GM19025 (cell line): ENCODE data around the gene DOCK1.

ENCODE experiments used
- ATAC-seq: cut with Tn5 transposase; IDR thresholded peaks from one replicate; pipeline ENCODE4 v1.9.1; 2021; ENCODE audit warnings: mild to moderate bottlenecking, low read depth, moderate library complexity; ENCODE audit not compliant: unreplicated experiment

The DOCK1 gene

GRCh38 chr10:127428385-127428980 is 523.3 kb downstream of the DOCK1 start:
- no peak for ATAC-seq

DNA sequence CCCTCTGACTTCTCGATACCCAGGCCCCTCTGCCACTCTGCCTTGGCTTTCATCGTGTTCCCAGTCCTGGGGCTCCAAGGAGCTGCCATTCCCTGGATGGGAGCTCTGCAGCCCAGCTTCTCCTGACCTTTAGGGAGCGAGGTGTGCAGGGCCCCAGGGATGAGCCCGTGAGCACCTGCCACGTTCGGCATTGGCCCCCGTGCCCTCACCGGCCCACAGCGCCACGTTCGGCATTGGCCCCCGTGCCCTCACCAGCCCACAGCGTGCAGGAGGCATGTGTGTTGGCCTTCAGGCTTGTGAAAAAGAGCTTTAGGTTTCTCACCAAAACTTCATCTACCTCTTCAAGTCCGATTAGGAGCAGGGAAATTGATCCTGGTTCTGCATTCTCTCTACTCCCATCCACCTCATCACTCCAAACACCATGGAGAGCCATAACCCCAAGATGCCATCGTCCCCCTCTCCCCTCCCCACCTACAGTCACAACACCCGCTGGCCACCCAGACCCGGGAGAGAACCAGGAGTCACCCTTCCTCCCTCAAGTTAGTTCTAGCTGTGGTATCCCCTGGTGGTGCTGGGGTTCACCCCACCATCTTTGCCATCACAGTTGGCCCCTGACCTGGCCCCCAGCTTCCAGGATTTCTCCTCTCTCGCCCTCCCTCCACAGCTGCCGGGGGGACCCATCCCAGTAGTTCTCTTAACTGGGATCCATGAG is 524.5 kb downstream of the DOCK1 start:
- no peak for ATAC-seq

GRCh38 chr10:127431525-127431924 is 526.3 kb downstream of the DOCK1 start:
- no peak for ATAC-seq

GRCh38 chr10:127434006-127434405 is 528.8 kb downstream of the DOCK1 start:
- no peak for ATAC-seq

- ATAC-seq: no peak
Observed at GRCh38 chr10:127435246-127435645, 530.0 kb downstream of the DOCK1 start.

DNA sequence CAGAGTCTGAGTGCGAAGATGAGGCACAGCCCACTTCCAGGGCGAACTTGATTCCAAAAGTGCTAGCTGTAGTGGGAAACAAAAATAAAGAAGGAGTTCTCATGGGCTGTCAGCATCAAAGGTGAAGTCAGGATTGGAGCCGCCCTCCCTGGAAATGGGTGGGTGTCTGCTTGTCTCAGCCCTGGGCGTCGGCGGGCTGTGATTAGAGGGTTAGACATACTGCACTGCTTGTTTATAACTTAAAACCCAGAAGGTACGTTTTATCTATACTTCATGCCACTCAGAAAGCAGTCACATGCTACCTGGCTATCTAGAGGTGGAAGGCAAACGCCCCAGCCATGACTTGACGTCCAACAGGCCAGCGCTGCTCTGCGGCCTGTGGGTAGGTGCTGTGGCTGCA is 535.1 kb downstream of the DOCK1 start:
- ATAC-seq: no peak

DNA sequence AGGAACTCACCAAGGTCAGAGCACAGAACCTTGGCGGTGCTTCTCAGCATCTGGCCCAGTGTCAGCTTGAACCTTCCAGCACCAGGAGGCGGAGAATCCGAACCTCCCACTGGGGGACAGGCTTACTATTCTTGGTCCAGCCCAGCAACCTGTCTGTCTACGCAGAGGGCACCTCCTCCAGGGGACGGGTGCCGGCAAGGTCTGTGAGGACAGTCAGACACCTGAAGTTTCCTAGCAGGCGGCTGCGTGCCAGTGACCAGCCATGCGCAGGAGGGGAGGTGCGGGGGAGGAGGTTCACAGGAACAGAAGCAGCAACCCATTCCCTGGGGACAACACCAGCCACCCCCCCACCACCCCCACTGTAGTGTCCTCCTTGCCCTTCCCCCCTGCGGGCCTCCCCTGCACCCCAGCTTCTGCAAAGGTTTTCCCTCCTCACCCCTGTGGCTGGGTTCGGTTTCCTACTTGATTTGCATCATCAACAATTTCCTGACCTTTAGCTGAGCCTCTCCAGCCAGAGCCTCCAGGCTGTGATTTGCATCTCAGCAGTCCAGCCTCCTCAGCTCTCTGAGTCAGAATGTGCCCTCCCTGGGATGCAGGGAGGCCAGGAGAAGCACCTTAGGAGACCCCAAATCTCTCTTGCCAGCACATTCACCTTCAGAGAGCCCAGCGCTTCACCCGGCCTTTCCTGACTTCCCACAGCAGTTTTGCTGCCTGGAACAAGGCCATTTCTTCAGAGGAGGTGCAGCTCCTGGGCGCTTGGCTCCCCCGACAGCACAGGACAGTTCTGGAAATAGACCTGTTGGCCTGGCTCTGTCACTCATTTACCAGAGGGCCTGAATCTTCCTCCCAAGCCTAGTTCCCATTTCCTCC is 536.4 kb downstream of the DOCK1 start:
- no peak for ATAC-seq

DNA sequence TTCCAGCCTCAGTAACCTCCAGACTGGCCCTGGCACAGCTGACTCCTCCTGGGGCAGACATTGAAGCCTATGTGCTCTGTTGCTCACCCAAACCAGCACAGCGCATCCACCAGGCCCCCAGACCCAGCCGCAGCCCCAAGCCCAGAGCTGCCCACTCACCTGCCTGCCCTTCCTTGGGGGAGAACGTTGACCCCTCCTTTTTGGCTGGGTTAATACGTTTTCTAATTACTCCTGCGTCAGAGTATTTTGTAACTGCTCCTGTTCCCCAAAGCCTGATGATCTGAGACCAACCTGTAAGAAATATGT is 536.9 kb downstream of the DOCK1 start:
- ATAC-seq: no peak

GRCh38 chr10:127444155-127444554 is 538.9 kb downstream of the DOCK1 start:
- ATAC-seq: no peak

DNA sequence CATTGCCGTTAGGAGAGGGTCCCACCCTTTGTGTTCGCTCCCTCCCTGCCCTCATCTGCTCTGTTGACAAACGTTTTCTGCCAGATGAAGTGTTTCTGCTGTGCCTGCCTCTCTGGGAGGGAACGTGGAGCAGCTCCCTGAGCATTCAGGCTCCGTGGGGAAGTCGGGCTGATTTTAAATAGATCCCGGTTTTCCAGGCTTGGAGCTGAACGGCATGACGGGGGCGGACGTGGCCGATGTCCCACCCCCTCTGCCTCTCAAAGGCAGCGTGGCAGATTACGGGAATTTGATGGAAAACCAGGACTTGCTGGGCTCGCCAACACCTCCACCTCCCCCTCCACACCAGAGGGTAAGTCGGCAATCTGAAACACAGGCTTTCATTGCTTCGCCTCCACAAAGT is 542.0 kb downstream of the DOCK1 start:
- ATAC-seq: no peak

GRCh38 chr10:127449490-127449889 is 544.3 kb downstream of the DOCK1 start:
- no peak for ATAC-seq

GRCh38 chr10:127450644-127451043 is 545.4 kb downstream of the DOCK1 start:
- ATAC-seq: no peak

- no peak for ATAC-seq
Observed at GRCh38 chr10:127451628-127452027, 546.4 kb downstream of the DOCK1 start.

GRCh38 chr10:127452568-127452967 is 547.3 kb downstream of the DOCK1 start:
- ATAC-seq: no peak

DNA sequence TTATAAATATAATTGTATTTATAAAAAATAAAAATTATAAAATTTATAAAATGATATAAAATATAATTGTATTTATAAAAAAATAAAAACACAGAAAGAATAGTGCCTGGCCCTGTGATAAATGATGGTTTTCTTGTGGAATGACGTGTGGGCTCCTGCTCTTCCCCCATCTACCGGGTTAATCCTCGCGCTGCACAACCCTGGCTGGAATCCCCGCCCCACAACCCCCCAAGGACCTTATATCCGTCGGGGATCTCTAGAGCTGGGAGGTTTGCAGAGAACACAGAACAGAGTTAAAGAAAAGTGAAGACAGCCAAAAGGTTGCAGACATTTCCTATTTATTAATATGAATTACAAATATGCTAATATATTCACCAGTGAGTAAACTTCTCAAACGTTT is 548.5 kb downstream of the DOCK1 start:
- ATAC-seq: no peak

DNA sequence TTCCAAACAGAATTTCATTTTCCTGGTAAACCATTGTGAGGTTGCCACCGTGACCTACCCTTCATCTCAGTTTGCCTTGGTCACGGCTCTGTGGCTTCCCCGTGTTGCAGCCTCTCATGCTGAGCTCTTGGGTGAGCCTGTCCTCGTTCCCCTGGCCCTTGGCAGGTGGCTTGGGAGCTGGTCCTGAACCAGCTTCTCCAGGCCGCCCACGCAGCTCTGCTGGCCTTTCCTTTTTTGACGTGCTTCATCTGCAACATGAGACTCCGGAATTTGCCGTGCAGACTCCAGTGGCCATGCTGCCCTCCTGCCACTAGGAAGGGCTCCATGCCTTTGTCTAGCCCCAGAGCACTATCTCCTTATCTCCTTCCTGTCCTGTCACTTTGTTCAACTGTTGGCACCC is 550.9 kb downstream of the DOCK1 start:
- ATAC-seq: no peak

DNA sequence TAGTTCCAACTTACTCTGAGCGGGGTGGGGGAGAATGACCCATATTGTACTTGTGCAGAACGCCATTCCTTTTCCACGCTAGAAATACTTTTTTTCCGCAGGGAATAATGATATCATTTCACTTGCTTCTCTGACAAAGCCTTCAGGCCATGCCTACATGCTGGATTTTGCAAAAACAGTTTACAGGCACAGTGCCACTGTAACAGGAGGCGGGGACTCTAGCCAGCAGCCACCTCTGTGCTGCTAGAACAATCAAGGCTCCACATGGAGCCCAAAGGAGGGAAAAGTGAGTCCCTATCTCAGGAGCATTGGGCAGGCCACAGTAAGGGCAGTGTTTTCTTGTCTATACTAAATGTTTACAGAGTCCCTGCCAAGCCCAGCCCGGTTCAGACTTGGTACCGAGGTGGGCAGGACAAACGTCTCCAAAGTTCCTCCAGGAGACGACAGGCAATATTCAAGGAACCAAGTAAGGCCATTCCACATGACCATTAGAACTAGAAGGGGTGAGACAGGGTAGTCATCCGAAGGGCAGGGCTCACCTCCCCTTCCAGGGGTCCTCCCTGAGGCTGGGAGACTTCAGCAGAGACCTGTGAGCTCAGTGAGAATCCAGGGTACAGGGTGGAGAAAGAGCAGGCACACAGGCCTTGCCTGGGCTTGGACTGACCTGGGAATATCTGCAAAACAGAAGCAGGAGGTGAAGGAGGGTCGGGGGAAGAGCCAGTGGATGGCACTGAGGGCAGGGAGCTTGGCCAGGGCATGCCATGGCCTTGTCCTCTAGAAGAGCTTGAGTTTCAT is 553.0 kb downstream of the DOCK1 start:
- no peak for ATAC-seq

DNA sequence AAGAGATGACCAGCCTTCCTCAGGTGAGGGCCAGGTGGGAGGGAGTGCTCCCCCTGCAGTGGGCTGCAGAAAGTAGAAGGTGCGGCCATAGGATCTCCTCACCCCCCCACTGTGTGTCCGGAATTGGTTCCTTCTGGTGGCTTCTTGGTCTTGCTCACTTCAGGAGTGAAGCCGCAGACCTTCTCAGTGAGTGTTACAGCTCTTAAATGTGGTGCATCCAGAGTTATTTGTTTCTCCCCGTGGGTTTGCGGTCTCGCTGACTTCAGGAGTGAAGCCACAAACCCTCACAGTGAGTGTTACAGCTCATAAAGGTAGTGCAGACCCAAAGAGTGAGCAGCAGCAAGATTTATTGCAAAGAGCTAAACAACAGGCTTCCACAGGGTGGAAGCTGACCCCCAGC is 553.6 kb downstream of the DOCK1 start:
- ATAC-seq: no peak

GRCh38 chr10:127459918-127460317 is 554.7 kb downstream of the DOCK1 start:
- no peak for ATAC-seq

- no peak for ATAC-seq
Observed at GRCh38 chr10:127462643-127463295, 557.5 kb downstream of the DOCK1 start.
